Trophoblast cell (in vitro differentiated cells and primary cell): ENCODE measurements around the gene UBXN1.
A peak's percentile ranks its signal among the peaks of the same experiment; 100 is the strongest.

Experiments
- DNase-seq, 2 donors: peaks; one replicate each; pipeline ENCODE4 v3.0.0-alpha.2; 2016
- H2AFZ ChIP-seq: 2 replicates; pipeline ENCODE4 v1.6.1; 2013; ENCODE audit warnings: low read length, moderate library complexity, mild to moderate bottlenecking; ENCODE audit not compliant: insufficient read depth, poor library complexity
- H2AK5ac ChIP-seq: 2 replicates; pipeline ENCODE4 v1.6.1; 2013; ENCODE audit warnings: mild to moderate bottlenecking, low read length
- H2BK120ac ChIP-seq: 2 replicates; pipeline ENCODE4 v1.6.1; 2013; ENCODE audit warnings: low read length, mild to moderate bottlenecking, moderate library complexity; ENCODE audit not compliant: insufficient read depth, poor library complexity
- H2BK12ac ChIP-seq: 2 replicates; pipeline ENCODE4 v1.6.1; 2013; ENCODE audit warnings: mild to moderate bottlenecking, low read length, moderate library complexity
- H2BK5ac ChIP-seq: 2 replicates; pipeline ENCODE4 v1.6.1; 2013; ENCODE audit warnings: low read length, low read depth, moderate library complexity, mild to moderate bottlenecking; ENCODE audit not compliant: poor library complexity
- H3K14ac ChIP-seq: 2 replicates; pipeline ENCODE4 v1.6.1; 2013; ENCODE audit warnings: mild to moderate bottlenecking, low read length
- H3K18ac ChIP-seq: 2 replicates; pipeline ENCODE4 v1.6.1; 2013; ENCODE audit warnings: mild to moderate bottlenecking, low read length
- H3K23ac ChIP-seq: 2 replicates; pipeline ENCODE4 v1.6.1; 2013; ENCODE audit warnings: low read length
- H3K27ac ChIP-seq: 2 replicates; pipeline ENCODE4 v1.5.1; 2013; ENCODE audit warnings: low read depth, mild to moderate bottlenecking, inconsistent platforms, low read length, moderate library complexity
- H3K27me3 ChIP-seq: 2 replicates; pipeline ENCODE4 v1.6.1; 2013; ENCODE audit warnings: inconsistent platforms, mild to moderate bottlenecking, low read length, moderate library complexity; ENCODE audit not compliant: insufficient read depth
- H3K36me3 ChIP-seq, 2 experiments: 1 replicate in 1 of 2; 2 replicates in 1 of 2; pipeline ENCODE4 v1.6.1; 2013; ENCODE audit warnings: low read length in 2 of 2, mild to moderate bottlenecking in 2 of 2, moderate library complexity in 1 of 2; ENCODE audit not compliant: insufficient read depth in 2 of 2, control insufficient read depth in 1 of 2
- H3K4ac ChIP-seq: 2 replicates; pipeline ENCODE4 v1.6.1; 2013; ENCODE audit warnings: low read depth, mild to moderate bottlenecking, low read length, moderate library complexity
- H3K4me1 ChIP-seq, 2 experiments: 1 replicate in 1 of 2; 2 replicates in 1 of 2; pipeline ENCODE4 v1.6.1; 2013; ENCODE audit warnings: low read length in 2 of 2, mild to moderate bottlenecking in 2 of 2, moderate library complexity in 1 of 2; ENCODE audit not compliant: insufficient read depth in 2 of 2, control insufficient read depth in 1 of 2
- H3K4me2 ChIP-seq: 2 replicates; pipeline ENCODE4 v1.6.1; 2013; ENCODE audit warnings: inconsistent platforms, mild to moderate bottlenecking, low read length, moderate library complexity
- H3K4me3 ChIP-seq: 2 replicates; pipeline ENCODE4 v1.5.1; 2013; ENCODE audit warnings: mild to moderate bottlenecking, low read depth, low read length, inconsistent platforms
- H3K79me1 ChIP-seq: one replicate; pipeline ENCODE4 v1.6.1; 2013; ENCODE audit warnings: low read length
- H3K79me2 ChIP-seq: 2 replicates; pipeline ENCODE4 v1.6.1; 2013; ENCODE audit warnings: low read length, mild to moderate bottlenecking; ENCODE audit not compliant: control insufficient read depth, insufficient read depth, poor library complexity
- H3K9ac ChIP-seq: 2 replicates; pipeline ENCODE4 v1.6.1; 2013; ENCODE audit warnings: mild to moderate bottlenecking, low read length
- H3K9me3 ChIP-seq: 2 replicates; pipeline ENCODE4 v1.6.1; 2013; ENCODE audit warnings: low read depth, mild to moderate bottlenecking, control low read depth, inconsistent platforms, low read length; ENCODE audit not compliant: insufficient read depth
- H4K12ac ChIP-seq: 2 replicates; pipeline ENCODE4 v1.6.1; 2013; ENCODE audit warnings: low read depth, mild to moderate bottlenecking, low read length, moderate library complexity
- H4K8ac ChIP-seq: 2 replicates; pipeline ENCODE4 v1.6.1; 2013; ENCODE audit warnings: low read depth, mild to moderate bottlenecking, low read length, moderate library complexity
- H4K91ac ChIP-seq: one replicate; pipeline ENCODE4 v1.6.1; 2013; ENCODE audit warnings: low read depth, mild to moderate bottlenecking, low read length, moderate library complexity
- WGBS: extraction: QIAGEN DNeasy Blood & Tissue Kit; methylation state at CpG from one replicate; pipeline ENCODE4 v1.1.7; 2013; ENCODE audit warnings: missing lambda C conversion rate; ENCODE audit not compliant: insufficient read length, insufficient coverage; ENCODE audit errors: extremely low coverage; 5-methylcytosine and 5-hydroxymethylcytosine counted together

The UBXN1 gene

DNA sequence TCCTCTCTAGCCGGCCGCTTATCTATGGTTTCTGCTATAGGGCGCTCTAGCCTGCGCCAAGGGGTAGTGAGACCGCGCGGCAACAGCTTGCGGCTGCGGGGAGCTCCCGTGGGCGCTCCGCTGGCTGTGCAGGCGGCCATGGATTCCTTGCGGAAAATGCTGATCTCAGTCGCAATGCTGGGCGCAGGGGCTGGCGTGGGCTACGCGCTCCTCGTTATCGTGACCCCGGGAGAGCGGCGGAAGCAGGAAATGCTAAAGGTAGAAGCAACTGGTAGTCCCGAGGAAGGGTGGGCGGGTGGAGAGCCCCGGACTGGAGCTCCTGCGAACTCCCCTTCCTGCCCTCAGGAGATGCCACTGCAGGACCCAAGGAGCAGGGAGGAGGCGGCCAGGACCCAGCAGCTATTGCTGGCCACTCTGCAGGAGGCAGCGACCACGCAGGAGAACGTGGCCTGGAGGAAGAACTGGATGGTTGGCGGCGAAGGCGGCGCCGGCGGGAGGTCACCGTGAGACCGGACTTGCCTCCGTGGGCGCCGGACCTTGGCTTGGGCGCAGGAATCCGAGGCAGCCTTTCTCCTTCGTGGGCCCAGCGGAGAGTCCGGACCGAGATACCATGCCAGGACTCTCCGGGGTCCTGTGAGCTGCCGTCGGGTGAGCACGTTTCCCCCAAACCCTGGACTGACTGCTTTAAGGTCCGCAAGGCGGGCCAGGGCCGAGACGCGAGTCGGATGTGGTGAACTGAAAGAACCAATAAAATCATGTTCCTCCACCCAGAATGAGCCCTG is 7.1 kb downstream of the UBXN1 start, which contains the start of the genes LBHD1 and UQCC3:
TSS of gene LBHD1 (minus strand) at position 660 of the 782 bp plus-strand sequence. CDS start 2,236 bp downstream, outside the sequence.
TSS of gene UQCC3 (plus strand) at position 66 of the 782 bp plus-strand sequence. CDS start at position 139, 73 bp downstream.
- peak within 1 kb of the TSS; percentile 72 for H2BK120ac ChIP-seq
- H3K79me1 ChIP-seq, result peaks cover 12% of the 10 kb centered on the region
- H2BK12ac ChIP-seq, result no peak within 1 kb of the TSS
- DNase-seq, result peak; percentile 79 to 85
- H3K4me2 ChIP-seq, result peak within 1 kb of the TSS; percentile 83
- H4K12ac ChIP-seq, result peak within 1 kb of the TSS; percentile 75
- H2BK5ac ChIP-seq, result peak within 1 kb of the TSS; percentile 80
- peak within 1 kb of the TSS; percentile 83 for H3K4me3 ChIP-seq
- peak within 1 kb of the TSS; percentile 91 for H4K8ac ChIP-seq
- H3K9me3 ChIP-seq, result no peaks in the 10 kb centered on the region
- H3K18ac ChIP-seq, result peak within 1 kb of the TSS; percentile 90
- H4K91ac ChIP-seq, result peak within 1 kb of the TSS; percentile 78
- peaks cover 6% of the 10 kb centered on the region for H3K79me2 ChIP-seq
- H3K27me3 ChIP-seq, result no peaks in the 10 kb centered on the region
- peak within 1 kb of the TSS; percentile 62 for H2AK5ac ChIP-seq
- no peak within 1 kb of the TSS for H3K23ac ChIP-seq
- H3K36me3 ChIP-seq, result peaks cover 13 to 22% of the 10 kb centered on the region in 2 experiments
- peak within 1 kb of the TSS; percentile 53 for H3K4ac ChIP-seq
- WGBS, result no CpG with 5 or more reads among the region's 59 CpGs
- peaks cover 3 to 8% of the 10 kb centered on the region in 2 experiments for H3K4me1 ChIP-seq
- peak within 1 kb of the TSS; percentile 86 for H3K9ac ChIP-seq
- peak within 1 kb of the TSS; percentile 91 for H3K27ac ChIP-seq
- H2AFZ ChIP-seq, result peak within 1 kb of the TSS; percentile 94
- peak within 1 kb of the TSS; percentile 89 for H3K14ac ChIP-seq

DNA sequence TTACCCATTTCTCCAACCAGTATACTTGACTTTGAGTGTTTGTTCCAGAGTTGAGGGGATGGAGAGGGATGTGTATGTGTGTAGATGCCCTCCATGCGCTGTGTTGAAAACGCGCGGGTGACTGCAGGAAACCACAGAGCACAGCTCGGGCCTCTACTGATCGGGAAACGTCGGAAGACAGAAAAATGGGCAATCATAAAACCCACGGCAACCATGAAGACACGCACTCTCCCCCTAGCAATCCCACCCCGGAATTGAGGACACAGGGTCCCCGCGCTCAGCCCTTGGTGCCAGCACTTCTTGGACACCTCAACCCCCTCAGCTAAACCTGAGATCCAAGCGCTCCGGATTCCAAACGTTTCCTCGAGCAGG is 7.7 kb downstream of the UBXN1 start:
- Histone ChIP-seq H4K12ac (peak overlapping the region; percentile 75), H3K4me3 (peak overlapping the region; percentile 83), H3K27ac (peak overlapping the region; percentile 91), H2AK5ac (no peak overlapping the region), H3K23ac (no peak overlapping the region), H2BK12ac (no peak overlapping the region), H2AFZ (peak overlapping the region; percentile 94), H2BK120ac (peak overlapping the region; percentile 72), H3K36me3 (peaks cover 14 to 22% of the 10 kb centered on the region in 2 experiments), H3K9ac (peak overlapping the region; percentile 86), H4K8ac (peak overlapping the region; percentile 91), H3K9me3 (no peaks in the 10 kb centered on the region), H3K4me1 (peaks cover 8 to 14% of the 10 kb centered on the region in 2 experiments), H3K27me3 (no peaks in the 10 kb centered on the region), H3K14ac (peak overlapping the region; percentile 89), H3K79me1 (peaks cover 12% of the 10 kb centered on the region), H3K18ac (no peak overlapping the region), H3K4me2 (peak overlapping the region; percentile 83), H2BK5ac (peak overlapping the region; percentile 80), H3K4ac (peak overlapping the region; percentile 36), H3K79me2 (peaks cover 10% of the 10 kb centered on the region), H4K91ac (peak overlapping the region; percentile 78)
- peak in 1 of 2 donors; percentile 47 for DNase-seq
- no CpG with 5 or more reads among the region's 17 CpGs for WGBS

DNA sequence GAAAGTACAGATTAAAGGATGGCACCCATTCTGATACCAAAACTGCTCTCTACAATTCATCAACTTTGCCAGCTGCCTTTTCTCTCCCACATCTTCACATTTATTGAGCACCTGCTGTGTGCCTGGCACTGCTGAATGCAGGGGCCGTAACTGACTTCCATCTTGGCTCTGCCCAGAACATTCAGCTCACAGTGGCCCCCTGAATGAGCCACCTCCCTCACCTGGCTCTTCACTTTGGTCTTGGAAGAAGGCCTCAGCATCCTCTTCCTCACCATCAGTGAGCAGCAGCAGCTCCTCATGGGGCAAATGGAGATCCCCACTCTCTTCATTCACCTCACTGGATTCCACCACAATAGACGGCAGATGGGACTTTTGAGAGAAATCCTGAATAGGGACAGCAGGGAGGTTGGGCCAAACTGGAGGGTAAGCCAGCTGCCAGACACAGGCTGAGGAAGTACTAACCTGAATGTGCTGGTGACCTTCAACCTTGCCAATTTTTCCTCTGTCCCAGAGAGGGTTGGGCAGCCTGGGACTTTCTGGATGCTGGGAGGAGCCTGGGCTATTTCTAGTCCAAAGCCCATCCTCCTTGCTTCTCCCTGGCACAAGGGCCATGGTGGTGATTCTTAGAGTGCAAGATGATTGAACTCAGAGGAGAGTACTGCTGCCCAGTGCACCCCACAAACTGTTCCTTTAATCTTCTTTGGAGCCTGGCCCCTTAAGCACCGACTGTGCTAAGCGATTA is 9.3 kb downstream of the UBXN1 start:
- no peak overlapping the region for H2BK12ac ChIP-seq

DNA sequence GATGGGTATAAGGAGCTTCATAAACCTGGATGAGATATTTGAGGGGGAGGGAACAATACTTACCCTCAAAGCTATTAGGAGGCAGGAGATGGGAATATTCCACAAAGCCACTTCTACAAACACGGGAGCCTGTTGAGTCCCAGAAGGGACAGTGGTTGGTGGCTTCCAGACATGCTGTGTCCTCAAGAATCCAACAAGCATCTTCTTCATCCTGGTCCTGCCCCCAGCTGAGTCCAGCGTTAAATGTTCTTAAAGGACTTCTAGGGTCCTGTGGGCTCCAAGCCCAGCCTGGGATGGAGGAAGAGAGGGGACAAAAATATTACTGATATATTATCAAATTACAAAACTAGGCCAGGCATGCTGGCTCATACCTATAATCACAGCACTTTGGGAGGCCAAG is 11.4 kb downstream of the UBXN1 start:
- Histone ChIP-seq H3K36me3 (peaks cover 11 to 24% of the 10 kb centered on the region in 2 experiments), H3K27ac (no peak overlapping the region), H3K4ac (no peak overlapping the region), H3K18ac (no peak overlapping the region), H3K4me2 (no peak overlapping the region), H3K27me3 (no peaks in the 10 kb centered on the region), H3K9ac (no peak overlapping the region), H3K4me3 (no peak overlapping the region), H4K91ac (no peak overlapping the region), H3K9me3 (no peaks in the 10 kb centered on the region), H3K4me1 (peaks cover 10 to 12% of the 10 kb centered on the region in 2 experiments), H2BK120ac (no peak overlapping the region), H3K14ac (no peak overlapping the region), H4K8ac (no peak overlapping the region), H3K79me2 (peaks cover 24% of the 10 kb centered on the region), H3K79me1 (peaks cover 23% of the 10 kb centered on the region), H2AK5ac (no peak overlapping the region), H2AFZ (no peak overlapping the region), H3K23ac (no peak overlapping the region), H4K12ac (no peak overlapping the region), H2BK5ac (no peak overlapping the region), H2BK12ac (no peak overlapping the region)
- no CpG with 5 or more reads among the region's 2 CpGs for WGBS
- DNase-seq, result no peak

More for the DNA sequence above, 9.3 kb downstream of the UBXN1 start:
- no peak for DNase-seq
- no peak overlapping the region for H3K4me3 ChIP-seq
- H3K27me3 ChIP-seq, result no peaks in the 10 kb centered on the region
- H3K36me3 ChIP-seq, result peaks cover 14 to 20% of the 10 kb centered on the region in 2 experiments
- H4K8ac ChIP-seq, result no peak overlapping the region
- no peak overlapping the region for H3K18ac ChIP-seq
- no peak overlapping the region for H2AFZ ChIP-seq
- H3K79me1 ChIP-seq, result peaks cover 23% of the 10 kb centered on the region
- H3K14ac ChIP-seq, result no peak overlapping the region
- no peak overlapping the region for H3K4ac ChIP-seq
- no peak overlapping the region for H2BK120ac ChIP-seq
- H3K4me1 ChIP-seq, result peaks cover 13 to 17% of the 10 kb centered on the region in 2 experiments
- H3K23ac ChIP-seq, result no peak overlapping the region
- no peak overlapping the region for H3K9ac ChIP-seq
- no peak overlapping the region for H4K91ac ChIP-seq
- H3K4me2 ChIP-seq, result no peak overlapping the region
- no peak overlapping the region for H2BK5ac ChIP-seq
- H3K79me2 ChIP-seq, result peaks cover 24% of the 10 kb centered on the region
- no CpG with 5 or more reads among the region's 4 CpGs for WGBS
- H2AK5ac ChIP-seq, result no peak overlapping the region
- H4K12ac ChIP-seq, result peak overlapping the region; percentile 8
- no peaks in the 10 kb centered on the region for H3K9me3 ChIP-seq
- H3K27ac ChIP-seq, result no peak overlapping the region
